ENCODE data around the gene RPGRIP1L.

RPGRIP1L gene

DNA sequence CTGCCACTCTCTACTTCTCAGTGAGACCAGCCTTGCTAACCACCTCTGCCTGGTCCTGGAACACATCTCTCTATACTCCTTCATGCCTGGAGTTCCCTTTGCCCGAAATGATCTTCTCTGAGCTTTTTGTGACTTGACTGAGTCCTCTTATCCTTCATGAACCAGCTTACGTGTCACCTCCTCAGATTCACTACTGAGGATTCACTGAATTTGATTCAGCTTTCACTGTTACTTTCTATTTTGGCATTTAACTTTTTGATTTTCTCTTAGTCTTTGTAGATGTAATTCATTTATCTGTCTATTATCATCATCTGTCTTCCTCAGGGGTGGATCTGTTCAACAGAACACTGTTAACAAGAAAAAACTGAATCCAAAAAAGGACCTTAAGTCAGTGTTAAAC lies 95.6 kb downstream of the RPGRIP1L start:
- no peak overlapping the region for H3K23ac ChIP-seq (ENCODE audit: low read length)
- no peaks in the 10 kb centered on the region for H3K79me1 ChIP-seq (ENCODE audit: low read length)
- H3K4me1 ChIP-seq (ENCODE audit: control insufficient read depth in 1 of 2, insufficient read depth in 2 of 2, low read length in 2 of 2), result no peaks in the 10 kb centered on the region
- WGBS (ENCODE audit: extremely low coverage, insufficient coverage, insufficient read length), result no CpG with 5 or more reads among the region's 2 CpGs
- no peak overlapping the region for H4K12ac ChIP-seq (ENCODE audit: low read depth, low read length)
- H4K8ac ChIP-seq (ENCODE audit: low read depth, low read length), result no peak overlapping the region
- H3K79me2 ChIP-seq (ENCODE audit: control insufficient read depth, insufficient read depth, low read length, poor library complexity), result no peaks in the 10 kb centered on the region
- no peak overlapping the region for H2AFZ ChIP-seq (ENCODE audit: insufficient read depth, low read length, poor library complexity)
- H3K18ac ChIP-seq (ENCODE audit: low read length), result no peak overlapping the region
- no peak overlapping the region for H2AK5ac ChIP-seq (ENCODE audit: low read length)
- H2BK5ac ChIP-seq (ENCODE audit: low read depth, low read length, poor library complexity), result no peak overlapping the region
- no peak for DNase-seq
- no peak overlapping the region for H3K4me2 ChIP-seq (ENCODE audit: low read length)
- H3K4ac ChIP-seq (ENCODE audit: low read depth, low read length), result no peak overlapping the region
- no peaks in the 10 kb centered on the region for H3K9me3 ChIP-seq (ENCODE audit: insufficient read depth, low read depth, low read length)
- H3K4me3 ChIP-seq (ENCODE audit: low read depth, low read length), result no peak overlapping the region
- no peak overlapping the region for H2BK12ac ChIP-seq (ENCODE audit: low read length)
- H3K27me3 ChIP-seq (ENCODE audit: insufficient read depth, low read length), result no peaks in the 10 kb centered on the region
- H3K14ac ChIP-seq (ENCODE audit: low read length), result no peak overlapping the region
- no peaks in the 10 kb centered on the region for H3K36me3 ChIP-seq (ENCODE audit: control insufficient read depth in 1 of 2, insufficient read depth in 2 of 2, low read length in 2 of 2)
- H3K27ac ChIP-seq (ENCODE audit: low read depth, low read length), result no peak overlapping the region
- H2BK120ac ChIP-seq (ENCODE audit: insufficient read depth, low read length, poor library complexity), result no peak overlapping the region
- H3K9ac ChIP-seq (ENCODE audit: low read length), result no peak overlapping the region
- no peak overlapping the region for H4K91ac ChIP-seq (ENCODE audit: low read depth, low read length)

DNA sequence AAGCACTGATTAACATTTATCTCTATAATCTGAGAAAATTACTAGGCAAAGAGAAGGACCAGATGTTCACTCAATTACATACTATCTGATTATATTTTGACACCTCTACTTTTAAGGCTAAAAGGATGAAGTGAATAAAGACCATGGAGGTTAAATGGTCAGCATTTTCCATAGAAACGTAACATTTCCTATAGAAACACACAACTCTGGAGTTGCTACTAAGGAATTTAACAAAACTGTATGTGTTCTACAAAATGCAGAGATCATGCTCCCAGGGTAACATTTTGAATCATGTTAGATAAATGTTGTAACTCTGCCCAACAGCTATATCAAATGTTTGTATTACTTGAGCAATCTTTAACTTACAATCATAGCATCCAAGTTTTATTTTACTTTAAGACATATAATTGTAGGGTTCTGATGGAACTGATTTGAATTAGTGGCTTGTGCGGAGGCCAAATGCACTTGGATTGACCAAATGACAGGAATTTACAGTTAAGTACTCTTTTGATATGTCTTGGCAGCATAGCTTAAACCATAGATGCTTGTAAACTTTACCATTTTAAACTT lies 97.7 kb downstream of the RPGRIP1L start:
- H3K18ac ChIP-seq (ENCODE audit: low read length), result no peak overlapping the region
- no peak overlapping the region for H3K4ac ChIP-seq (ENCODE audit: low read depth, low read length)
- H2AFZ ChIP-seq (ENCODE audit: insufficient read depth, low read length, poor library complexity), result no peak overlapping the region
- no peak overlapping the region for H4K12ac ChIP-seq (ENCODE audit: low read depth, low read length)
- no peak overlapping the region for H4K8ac ChIP-seq (ENCODE audit: low read depth, low read length)
- no peak for DNase-seq
- no peak overlapping the region for H2BK5ac ChIP-seq (ENCODE audit: low read depth, low read length, poor library complexity)
- H3K27me3 ChIP-seq (ENCODE audit: insufficient read depth, low read length), result no peaks in the 10 kb centered on the region
- no peak overlapping the region for H4K91ac ChIP-seq (ENCODE audit: low read depth, low read length)
- no peaks in the 10 kb centered on the region for H3K79me1 ChIP-seq (ENCODE audit: low read length)
- H3K4me1 ChIP-seq (ENCODE audit: control insufficient read depth in 1 of 2, insufficient read depth in 2 of 2, low read length in 2 of 2), result no peaks in the 10 kb centered on the region
- no peaks in the 10 kb centered on the region for H3K79me2 ChIP-seq (ENCODE audit: control insufficient read depth, insufficient read depth, low read length, poor library complexity)
- no peak overlapping the region for H2AK5ac ChIP-seq (ENCODE audit: low read length)
- no peak overlapping the region for H2BK120ac ChIP-seq (ENCODE audit: insufficient read depth, low read length, poor library complexity)
- no peak overlapping the region for H3K4me3 ChIP-seq (ENCODE audit: low read depth, low read length)
- no peak overlapping the region for H3K14ac ChIP-seq (ENCODE audit: low read length)
- no peaks in the 10 kb centered on the region for H3K36me3 ChIP-seq (ENCODE audit: control insufficient read depth in 1 of 2, insufficient read depth in 2 of 2, low read length in 2 of 2)
- H3K27ac ChIP-seq (ENCODE audit: low read depth, low read length), result no peak overlapping the region
- no peak overlapping the region for H3K9ac ChIP-seq (ENCODE audit: low read length)
- no peak overlapping the region for H2BK12ac ChIP-seq (ENCODE audit: low read length)
- no peaks in the 10 kb centered on the region for H3K9me3 ChIP-seq (ENCODE audit: insufficient read depth, low read depth, low read length)
- no peak overlapping the region for H3K4me2 ChIP-seq (ENCODE audit: low read length)
- H3K23ac ChIP-seq (ENCODE audit: low read length), result no peak overlapping the region
- WGBS (ENCODE audit: extremely low coverage, insufficient coverage, insufficient read length), result no CpG with 5 or more reads among the region's 2 CpGs

DNA sequence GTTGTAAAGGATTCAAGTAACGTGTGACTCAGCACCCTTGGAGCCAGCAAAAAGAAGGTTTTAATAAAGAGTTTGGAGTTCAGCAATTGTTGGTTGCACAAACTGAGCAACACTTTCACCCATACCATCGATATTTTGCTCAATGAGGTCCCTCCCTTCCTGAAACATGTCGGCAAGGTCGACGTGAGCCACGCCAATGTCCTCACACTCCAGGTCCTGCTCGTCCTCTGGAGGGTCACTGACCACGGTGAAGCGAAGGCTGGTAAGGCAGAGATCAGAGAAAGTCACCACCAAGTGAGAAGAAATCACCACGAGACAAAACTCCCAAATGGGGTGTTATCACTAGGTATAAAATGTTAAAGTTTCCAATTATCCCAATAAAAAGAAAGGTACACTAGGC lies 98.3 kb downstream of the RPGRIP1L start:
- WGBS (ENCODE audit: extremely low coverage, insufficient coverage, insufficient read length), result no CpG with 5 or more reads among the region's 10 CpGs

DNA sequence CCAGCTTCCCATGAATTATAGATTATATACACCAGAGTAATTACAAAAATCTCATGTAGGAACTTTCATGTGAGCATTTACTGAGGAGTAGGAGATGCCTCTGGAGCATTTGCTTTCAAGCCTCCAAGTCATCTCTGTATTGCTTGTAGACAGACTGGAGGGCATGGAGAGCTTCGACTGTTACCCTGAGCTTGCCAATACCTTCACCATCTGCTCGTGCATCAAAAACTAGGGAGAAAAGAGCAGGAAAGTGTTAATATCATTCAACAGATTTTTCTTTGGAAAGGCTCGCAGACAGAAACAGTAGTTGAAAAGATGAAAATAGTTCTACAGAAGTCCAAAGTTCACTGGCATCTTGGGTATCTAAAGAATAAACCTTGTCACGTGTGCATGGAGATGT lies 101.7 kb downstream of the RPGRIP1L start:
- no peak overlapping the region for H4K8ac ChIP-seq (ENCODE audit: low read depth, low read length)
- no peak overlapping the region for H2BK5ac ChIP-seq (ENCODE audit: low read depth, low read length, poor library complexity)
- H2BK12ac ChIP-seq (ENCODE audit: low read length), result no peak overlapping the region
- no peaks in the 10 kb centered on the region for H3K27me3 ChIP-seq (ENCODE audit: insufficient read depth, low read length)
- H3K4me1 ChIP-seq (ENCODE audit: control insufficient read depth in 1 of 2, insufficient read depth in 2 of 2, low read length in 2 of 2), result no peaks in the 10 kb centered on the region
- no peak overlapping the region for H3K23ac ChIP-seq (ENCODE audit: low read length)
- no peak overlapping the region for H3K27ac ChIP-seq (ENCODE audit: low read depth, low read length)
- no peak overlapping the region for H4K91ac ChIP-seq (ENCODE audit: low read depth, low read length)
- H3K4me3 ChIP-seq (ENCODE audit: low read depth, low read length), result no peak overlapping the region
- no peak overlapping the region for H3K4me2 ChIP-seq (ENCODE audit: low read length)
- H3K18ac ChIP-seq (ENCODE audit: low read length), result no peak overlapping the region
- no peak overlapping the region for H2AK5ac ChIP-seq (ENCODE audit: low read length)
- no peak overlapping the region for H3K4ac ChIP-seq (ENCODE audit: low read depth, low read length)
- WGBS (ENCODE audit: extremely low coverage, insufficient coverage, insufficient read length), result no CpG with 5 or more reads among the region's 4 CpGs
- no peak overlapping the region for H3K14ac ChIP-seq (ENCODE audit: low read length)
- H3K36me3 ChIP-seq (ENCODE audit: control insufficient read depth in 1 of 2, insufficient read depth in 2 of 2, low read length in 2 of 2), result no peaks in the 10 kb centered on the region
- H3K79me1 ChIP-seq (ENCODE audit: low read length), result no peaks in the 10 kb centered on the region
- no peak for DNase-seq
- no peaks in the 10 kb centered on the region for H3K79me2 ChIP-seq (ENCODE audit: control insufficient read depth, insufficient read depth, low read length, poor library complexity)
- no peaks in the 10 kb centered on the region for H3K9me3 ChIP-seq (ENCODE audit: insufficient read depth, low read depth, low read length)
- no peak overlapping the region for H2BK120ac ChIP-seq (ENCODE audit: insufficient read depth, low read length, poor library complexity)
- no peak overlapping the region for H2AFZ ChIP-seq (ENCODE audit: insufficient read depth, low read length, poor library complexity)
- H4K12ac ChIP-seq (ENCODE audit: low read depth, low read length), result no peak overlapping the region
- no peak overlapping the region for H3K9ac ChIP-seq (ENCODE audit: low read length)

More for the DNA sequence above, 98.3 kb downstream of the RPGRIP1L start:
- no peaks in the 10 kb centered on the region for H3K4me1 ChIP-seq (ENCODE audit: control insufficient read depth in 1 of 2, insufficient read depth in 2 of 2, low read length in 2 of 2)
- no peaks in the 10 kb centered on the region for H3K79me2 ChIP-seq (ENCODE audit: control insufficient read depth, insufficient read depth, low read length, poor library complexity)
- no peaks in the 10 kb centered on the region for H3K27me3 ChIP-seq (ENCODE audit: insufficient read depth, low read length)
- no peak overlapping the region for H2BK120ac ChIP-seq (ENCODE audit: insufficient read depth, low read length, poor library complexity)
- no peak overlapping the region for H2BK12ac ChIP-seq (ENCODE audit: low read length)
- H3K36me3 ChIP-seq (ENCODE audit: control insufficient read depth in 1 of 2, insufficient read depth in 2 of 2, low read length in 2 of 2), result no peaks in the 10 kb centered on the region
- no peak overlapping the region for H4K8ac ChIP-seq (ENCODE audit: low read depth, low read length)
- H3K14ac ChIP-seq (ENCODE audit: low read length), result no peak overlapping the region
- H3K4me3 ChIP-seq (ENCODE audit: low read depth, low read length), result peak overlapping the region; percentile 43
- H3K18ac ChIP-seq (ENCODE audit: low read length), result no peak overlapping the region
- DNase-seq, result no peak
- no peak overlapping the region for H4K91ac ChIP-seq (ENCODE audit: low read depth, low read length)
- H3K9me3 ChIP-seq (ENCODE audit: insufficient read depth, low read depth, low read length), result no peaks in the 10 kb centered on the region
- H3K4ac ChIP-seq (ENCODE audit: low read depth, low read length), result no peak overlapping the region
- H2AFZ ChIP-seq (ENCODE audit: insufficient read depth, low read length, poor library complexity), result no peak overlapping the region
- no peaks in the 10 kb centered on the region for H3K79me1 ChIP-seq (ENCODE audit: low read length)
- no peak overlapping the region for H2BK5ac ChIP-seq (ENCODE audit: low read depth, low read length, poor library complexity)
- H3K27ac ChIP-seq (ENCODE audit: low read depth, low read length), result no peak overlapping the region
- no peak overlapping the region for H3K23ac ChIP-seq (ENCODE audit: low read length)
- H4K12ac ChIP-seq (ENCODE audit: low read depth, low read length), result no peak overlapping the region
- no peak overlapping the region for H3K4me2 ChIP-seq (ENCODE audit: low read length)
- H3K9ac ChIP-seq (ENCODE audit: low read length), result no peak overlapping the region
- H2AK5ac ChIP-seq (ENCODE audit: low read length), result no peak overlapping the region
